Gastroesophageal sphincter (tissue), 4 donors: Measurements from ENCODE around the gene LYPLAL1. TPM values are rescaled to one million over a fixed set of nuclear protein-coding genes. Genes with fewer than 3 reads are reported as not detected.

Source experiments
- ATAC-seq: fragments of 150-250 bp; one replicate; pipeline ENCODE4 v1.9.1; 2016; ENCODE audit warnings: mild to moderate bottlenecking, moderate library complexity
- H3K27ac ChIP-seq, 4 donors: fragments of 200-600 bp; sonication (generic) in 3 of 4; 1 replicate in 3 of 4; 2 replicates in 1 of 4; pipeline ENCODE4 v1.5.1; 2016 to 2019
- H3K27me3 ChIP-seq: fragments of 200-600 bp; sonication (generic); one replicate; pipeline ENCODE4 v1.5.1; 2019
- H3K36me3 ChIP-seq, 2 donors: fragments of 200-600 bp; sonication (generic); one replicate each; pipeline ENCODE4 v1.5.1; 2019; ENCODE audit warnings: control low read depth in 1 of 2
- H3K4me1 ChIP-seq, 3 donors: fragments of 200-600 bp; sonication (generic); 1 replicate in 2 of 3; 2 replicates in 1 of 3; pipeline ENCODE4 v1.5.1; 2016 to 2019; ENCODE audit warnings: control low read depth in 2 of 3
- H3K4me3 ChIP-seq, 2 donors: fragments of 200-600 bp; sonication (generic); one replicate each; pipeline ENCODE4 v1.5.1; 2019; ENCODE audit warnings: mild to moderate bottlenecking in 1 of 2, moderate library complexity in 1 of 2
- H3K9me3 ChIP-seq, 3 donors: fragments of 200-600 bp; sonication (generic); one replicate each; pipeline ENCODE4 v1.5.1; 2017 to 2019; ENCODE audit warnings: control low read depth in 2 of 3
- CTCF ChIP-seq, 4 experiments: fragments of 200-600 bp in 2 of 4; fragments of 450-650 bp in 2 of 4; sonication (generic) in 1 of 4; IDR thresholded peaks; one replicate each; pipeline ENCODE4 v1.5.1; 2017 to 2019; ENCODE audit warnings: antibody characterized with exemption in 4 of 4, mild to moderate bottlenecking in 2 of 4, moderate library complexity in 2 of 4
- EP300 ChIP-seq: sonication (generic); formaldehyde crosslinking; IDR thresholded peaks from one replicate; pipeline ENCODE4 v1.6.1; 2017; ENCODE audit warnings: antibody characterized with exemption, mild to moderate bottlenecking
- POLR2A ChIP-seq, 2 donors: fragments of 450-650 bp; IDR thresholded peaks; one replicate each; pipeline ENCODE4 v1.6.1; 2017; ENCODE audit warnings: antibody characterized with exemption in 2 of 2, mild to moderate bottlenecking in 2 of 2, moderate library complexity in 1 of 2
- POLR2AphosphoS5 ChIP-seq: sonication (generic); formaldehyde crosslinking; IDR thresholded peaks from one replicate; pipeline ENCODE4 v1.6.1; 2017; ENCODE audit warnings: antibody characterized with exemption
- WGBS, 2 donors: methylation state at CpG; one replicate each; pipeline ENCODE4 v1.1.5; 2018; ENCODE audit warnings: low coverage in 1 of 2; 5-methylcytosine and 5-hydroxymethylcytosine counted together
- total RNA-seq, 4 donors: library from RNA; depleted of rRNA; stranded (reverse); fragments of >200 nt; gene quantifications; one replicate each; pipeline ENCODE4 v1.1.0, GENCODE V29; 2016

The LYPLAL1 gene
- total RNA-seq, 4 donors from 2014 or later: 16.3 to 29.5 (median 18.5) TPM

GRCh38 chr1:219184337-219184736 is 10.7 kb downstream of the LYPLAL1 start:
- H3K4me1 ChIP-seq: peaks cover 0 to 35% (median 11%) of the 10 kb centered on the region in 3 donors
- H3K27me3 ChIP-seq: no peaks in the 10 kb centered on the region
- no peak for TF ChIP-seq CTCF (IDR thresholded peaks at IDR 0.05)
- no peak for TF ChIP-seq POLR2A (IDR thresholded peaks at IDR 0.05)
- TF ChIP-seq EP300: no peak
- TF ChIP-seq POLR2AphosphoS5: no peak
- no peak for ATAC-seq
- H3K36me3 ChIP-seq: peaks cover 0 to 15% of the 10 kb centered on the region in 2 donors
- no peak overlapping the region for H3K27ac ChIP-seq
- no peaks in the 10 kb centered on the region for H3K9me3 ChIP-seq
- 77 to 79% methylated on average over 1 of the region's 1 CpG for WGBS, 2 donors
- no peak overlapping the region for H3K4me3 ChIP-seq

DNA sequence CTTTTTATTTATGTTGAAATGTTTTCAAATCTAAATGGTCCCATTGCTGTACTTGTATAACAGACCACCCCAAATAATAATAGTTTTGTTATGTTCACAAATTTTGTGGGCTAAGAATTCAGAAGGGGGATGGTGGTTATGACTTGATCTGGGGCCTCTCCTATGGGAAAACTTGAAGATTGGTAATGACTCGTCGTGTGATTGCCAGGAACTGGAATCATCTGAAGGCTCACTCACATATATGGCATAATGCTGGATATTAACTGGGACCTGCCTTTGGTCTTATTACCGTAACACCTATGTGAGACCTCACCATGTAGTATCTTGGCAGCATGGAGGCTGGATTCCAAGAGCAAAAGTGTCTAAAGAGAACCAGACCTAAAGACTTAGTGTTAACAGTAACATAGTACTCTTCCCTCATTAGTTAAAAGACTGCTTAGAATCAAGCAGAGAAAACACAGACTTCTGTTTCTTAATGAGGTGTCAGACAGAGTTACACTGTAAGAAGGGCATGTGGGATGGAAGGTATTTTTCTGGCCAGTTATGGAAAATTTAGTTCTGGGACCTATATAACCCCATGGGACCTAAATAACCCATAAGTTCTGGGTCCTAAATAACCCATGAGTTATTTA is 11.9 kb downstream of the LYPLAL1 start:
- TF ChIP-seq POLR2AphosphoS5 (no peak), POLR2A (IDR thresholded peaks at IDR 0.05) (no peak), CTCF (IDR thresholded peaks at IDR 0.05) (no peak), EP300 (no peak)

GRCh38 chr1:219188331-219188803 is 14.7 kb downstream of the LYPLAL1 start:
- ATAC-seq: no peak
- Histone ChIP-seq H3K4me3 (no peak overlapping the region), H3K36me3 (no peaks in the 10 kb centered on the region), H3K27me3 (no peaks in the 10 kb centered on the region), H3K27ac (peak overlapping the region in 2 of 4 donors; percentile 42 to 61), H3K9me3 (no peaks in the 10 kb centered on the region), H3K4me1 (peaks cover 0 to 28% (median 14%) of the 10 kb centered on the region in 3 donors)
- 71 to 88% methylated on average over 3 of the region's 3 CpGs for WGBS, 2 donors
- TF ChIP-seq CTCF (IDR thresholded peaks at IDR 0.05): no peak
- no peak for TF ChIP-seq POLR2AphosphoS5
- no peak for TF ChIP-seq POLR2A (IDR thresholded peaks at IDR 0.05)
- TF ChIP-seq EP300: no peak

More for the DNA sequence above, 11.9 kb downstream of the LYPLAL1 start:
- no peak for ATAC-seq
- H3K9me3 ChIP-seq: no peaks in the 10 kb centered on the region
- 76% methylated on average over 3 of the region's 3 CpGs; no CpG with 5 or more reads in 1 of the 2 donors for WGBS, 2 donors
- H3K4me1 ChIP-seq: peaks cover 0 to 42% (median 14%) of the 10 kb centered on the region in 3 donors
- H3K27ac ChIP-seq: peak overlapping the region in 1 of 4 donors; percentile 19
- peaks cover 0 to 7% of the 10 kb centered on the region in 2 donors for H3K36me3 ChIP-seq
- no peaks in the 10 kb centered on the region for H3K27me3 ChIP-seq
- H3K4me3 ChIP-seq: no peak overlapping the region

GRCh38 chr1:219189021-219189824 is 15.5 kb downstream of the LYPLAL1 start:
- Histone ChIP-seq H3K27me3 (no peaks in the 10 kb centered on the region), H3K36me3 (no peaks in the 10 kb centered on the region), H3K4me3 (no peak overlapping the region), H3K9me3 (no peaks in the 10 kb centered on the region), H3K27ac (peak overlapping the region in 3 of 4 donors; percentile 42 to 61 (median 52)), H3K4me1 (peaks cover 0 to 28% (median 14%) of the 10 kb centered on the region in 3 donors)
- ATAC-seq: no peak
- peak; percentile 59 for TF ChIP-seq POLR2AphosphoS5
- TF ChIP-seq CTCF (IDR thresholded peaks at IDR 0.05): no peak
